Measurements from ENCODE around the gene NPHS1. TPM values are rescaled to one million over a fixed set of nuclear protein-coding genes. Genes with fewer than 3 reads are reported as not detected.

Gene NPHS1
- total and polyA plus RNA-seq, 4 donors = under 0.01 TPM; not detected in 3

GRCh38 chr19:35792888-35793287 lies 59.4 kb downstream of the NPHS1 start:
- Histone ChIP-seq H3K36me3 (ENCODE audit: control insufficient read depth in 4 of 4, insufficient read depth in 3 of 4, low read depth in 1 of 4, low read length in 3 of 4) (no peaks in the 10 kb centered on the region), H3K27me3 (ENCODE audit: control insufficient read depth in 4 of 4, insufficient read depth in 4 of 4, low read length in 3 of 4) (no peaks in the 10 kb centered on the region), H3K4me1 (ENCODE audit: control insufficient read depth in 4 of 4, insufficient read depth in 4 of 4, low read length in 3 of 4) (peaks cover 0 to 4% (median 2%) of the 10 kb centered on the region in 4 donors), H3K9ac (ENCODE audit: low read depth in 1 of 2, low read length in 2 of 2) (no peak overlapping the region), H3K9me3 (ENCODE audit: control insufficient read depth in 4 of 4, low read length in 3 of 4) (no peaks in the 10 kb centered on the region), H3K4me3 (ENCODE audit: low read depth in 1 of 3, low read length in 3 of 3) (no peak overlapping the region), H3K27ac (ENCODE audit: low read depth in 1 of 2, low read length in 2 of 2) (no peak overlapping the region)
- no peak for DNase-seq (ENCODE audit: low spot score)
- 84% methylated on average over 8 of the region's 8 CpGs for WGBS
- TF ChIP-seq MAX (IDR thresholded peaks at IDR 0.05) (no peak), NR2F2 (IDR thresholded peaks at IDR 0.05) (no peak), ZBTB33 (IDR thresholded peaks at IDR 0.05) (no peak), EGR1 (IDR thresholded peaks at IDR 0.05; ENCODE audit: low read depth in 2 of 2) (no peak), GABPA (IDR thresholded peaks at IDR 0.05 in 1 of 2, conservative IDR thresholded peaks at IDR 0.05 in 1 of 2) (no peak), CTCF (IDR thresholded peaks at IDR 0.05; ENCODE audit: low read depth, low read length, missing input control) (no peak), SP1 (IDR thresholded peaks at IDR 0.05) (no peak)

GRCh38 chr19:35792312-35792711 lies 60.0 kb downstream of the NPHS1 start:
- no peak overlapping the region for H3K27ac ChIP-seq (ENCODE audit: low read depth in 1 of 2, low read length in 2 of 2)
- 87% methylated on average over 15 of the region's 15 CpGs for WGBS

GRCh38 chr19:35791814-35792279 lies 60.5 kb downstream of the NPHS1 start:
- 91% methylated on average over 9 of the region's 9 CpGs for WGBS
- Histone ChIP-seq H3K27me3 (ENCODE audit: control insufficient read depth in 4 of 4, insufficient read depth in 4 of 4, low read length in 3 of 4) (no peaks in the 10 kb centered on the region), H3K27ac (ENCODE audit: low read depth in 1 of 2, low read length in 2 of 2) (no peak overlapping the region), H3K36me3 (ENCODE audit: control insufficient read depth in 4 of 4, insufficient read depth in 3 of 4, low read depth in 1 of 4, low read length in 3 of 4) (no peaks in the 10 kb centered on the region), H3K9ac (ENCODE audit: low read depth in 1 of 2, low read length in 2 of 2) (no peak overlapping the region), H3K4me3 (ENCODE audit: low read depth in 1 of 3, low read length in 3 of 3) (no peak overlapping the region), H3K9me3 (ENCODE audit: control insufficient read depth in 4 of 4, low read length in 3 of 4) (no peaks in the 10 kb centered on the region), H3K4me1 (ENCODE audit: control insufficient read depth in 4 of 4, insufficient read depth in 4 of 4, low read length in 3 of 4) (no peaks in the 10 kb centered on the region)
- DNase-seq (ENCODE audit: low spot score) = no peak
- no peak for TF ChIP-seq NR2F2 (IDR thresholded peaks at IDR 0.05)
- TF ChIP-seq REST (IDR thresholded peaks at IDR 0.05) = no peak
- TF ChIP-seq JUND (IDR thresholded peaks at IDR 0.05) = no peak
- TF ChIP-seq MAX (IDR thresholded peaks at IDR 0.05) = no peak
- no peak for TF ChIP-seq HNF4G (IDR thresholded peaks at IDR 0.05)
- TF ChIP-seq YY1 (IDR thresholded peaks at IDR 0.05) = no peak
- no peak for TF ChIP-seq FOXA2 (IDR thresholded peaks at IDR 0.05)
- TF ChIP-seq CTCF (IDR thresholded peaks at IDR 0.05; ENCODE audit: low read depth, low read length, missing input control) = no peak
- no peak for TF ChIP-seq FOXA1 (IDR thresholded peaks at IDR 0.05)
- TF ChIP-seq RXRA (IDR thresholded peaks at IDR 0.05) = no peak
- TF ChIP-seq EGR1 (IDR thresholded peaks at IDR 0.05; ENCODE audit: low read depth in 2 of 2) = no peak

More at GRCh38 chr19:35792312-35792711, 60.0 kb downstream of the NPHS1 start:
- no peaks in the 10 kb centered on the region for H3K27me3 ChIP-seq (ENCODE audit: control insufficient read depth in 4 of 4, insufficient read depth in 4 of 4, low read length in 3 of 4)
- no peaks in the 10 kb centered on the region for H3K36me3 ChIP-seq (ENCODE audit: control insufficient read depth in 4 of 4, insufficient read depth in 3 of 4, low read depth in 1 of 4, low read length in 3 of 4)
- no peak for TF ChIP-seq TAF1 (conservative IDR thresholded peaks at IDR 0.05)
- H3K4me3 ChIP-seq (ENCODE audit: low read depth in 1 of 3, low read length in 3 of 3) = no peak overlapping the region
- H3K4me1 ChIP-seq (ENCODE audit: control insufficient read depth in 4 of 4, insufficient read depth in 4 of 4, low read length in 3 of 4) = no peaks in the 10 kb centered on the region
- H3K9ac ChIP-seq (ENCODE audit: low read depth in 1 of 2, low read length in 2 of 2) = no peak overlapping the region
- no peak for DNase-seq (ENCODE audit: low spot score)
- no peaks in the 10 kb centered on the region for H3K9me3 ChIP-seq (ENCODE audit: control insufficient read depth in 4 of 4, low read length in 3 of 4)

All from liver (tissue), 9 donors.